NOMO-1 treated with DMSO at 0.1 percent for 48 hours (cell line): ENCODE measurements around the gene CDYL.

Experiments
- DNase-seq: peaks from one replicate; lab custom pipeline; 2025; ENCODE audit not compliant: unreplicated experiment; lab: John Stamatoyannopoulos, UW

The CDYL gene

DNA sequence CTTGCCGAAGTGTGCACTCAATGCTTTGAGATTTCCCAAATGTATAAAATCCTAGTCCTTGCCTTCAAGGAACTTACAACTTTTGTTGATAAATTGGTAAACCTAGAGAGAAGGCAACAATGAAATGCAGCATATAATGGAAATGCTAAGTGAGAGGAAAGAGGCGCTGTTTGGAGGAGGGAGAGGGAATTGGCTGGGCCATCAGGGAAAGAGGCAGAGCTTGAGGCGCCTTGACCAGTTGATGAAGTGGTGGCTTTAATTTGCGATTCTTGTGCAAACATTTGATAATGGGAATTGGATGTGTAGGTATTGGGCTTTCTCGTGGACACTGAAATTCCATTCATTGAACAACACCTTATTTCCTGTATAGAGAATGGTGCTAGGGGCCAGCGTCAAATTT is 1.9 kb upstream of the CDYL start:
- DNase-seq: no peak

DNA sequence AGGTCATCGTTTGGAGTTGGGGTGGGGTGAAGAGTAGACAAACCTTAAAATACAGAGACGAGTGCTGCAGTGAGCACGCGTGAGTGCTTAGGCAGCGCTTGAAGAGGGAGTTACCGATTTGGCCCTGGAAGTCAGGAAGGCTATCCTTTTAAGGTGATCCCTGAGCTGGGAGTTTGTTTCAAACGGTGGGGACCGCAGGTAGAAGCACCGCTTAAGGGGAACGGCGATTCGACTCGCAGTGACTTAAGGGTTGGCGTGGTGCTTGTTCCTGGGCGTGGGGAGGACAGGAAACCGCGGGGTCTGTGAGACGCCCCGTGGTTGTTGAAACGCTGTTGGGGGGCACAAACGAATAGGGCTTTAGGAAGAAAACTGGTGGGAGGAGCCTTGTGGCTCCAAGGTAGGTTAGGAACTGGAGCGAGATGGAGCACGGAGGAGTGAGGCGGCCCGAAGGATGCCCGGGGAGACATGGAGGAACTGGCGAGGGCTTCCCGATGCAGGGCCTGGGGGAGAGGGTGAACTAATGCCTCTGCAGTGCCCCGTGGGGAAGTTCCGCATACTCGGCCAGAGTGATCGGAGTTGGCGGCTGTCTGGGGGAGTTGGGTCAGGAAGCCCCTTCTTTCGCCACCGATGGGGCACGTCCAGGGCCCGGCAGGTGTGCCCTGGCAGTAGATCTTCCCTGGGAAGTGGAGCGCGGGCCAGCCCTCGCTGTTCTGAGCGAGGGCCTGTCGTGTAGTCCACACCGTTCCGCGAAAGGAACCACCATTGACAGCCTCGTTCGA is 1.3 kb upstream of the CDYL start:
- DNase-seq: peak; percentile 46

DNA sequence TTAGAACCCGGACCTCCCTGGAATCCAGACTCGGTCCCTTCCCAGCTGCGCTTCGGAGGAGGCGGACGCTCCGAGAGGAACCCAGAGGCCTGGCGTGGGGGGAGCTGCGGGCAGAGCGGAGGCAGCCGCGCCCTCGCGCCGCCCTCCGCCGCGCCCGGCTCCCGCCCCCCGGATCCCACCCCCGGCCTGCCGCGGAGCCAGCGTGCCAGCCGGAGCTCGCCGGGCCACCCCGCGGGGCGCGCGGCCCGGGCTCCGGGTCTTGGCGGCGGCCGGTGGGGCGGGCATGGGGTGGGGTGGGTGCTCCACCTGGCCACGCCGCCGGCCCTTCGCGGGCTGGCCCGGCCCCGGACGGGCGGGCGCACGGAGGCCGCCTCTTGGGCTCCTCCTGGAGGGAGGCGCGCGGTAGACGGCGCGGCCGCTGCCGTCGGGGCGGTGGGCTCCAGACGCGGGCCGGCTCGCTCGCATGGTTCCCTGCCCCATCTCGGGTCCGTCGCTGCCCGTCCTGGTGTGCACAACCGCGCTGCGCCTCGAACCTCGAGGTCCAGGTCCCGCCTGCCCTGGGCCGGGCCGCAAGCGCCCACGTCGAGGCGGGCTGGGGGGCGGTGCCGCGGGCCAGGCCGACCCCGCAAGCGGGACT is 592 bp upstream of the CDYL start:
- DNase-seq: peak; percentile 78

DNA sequence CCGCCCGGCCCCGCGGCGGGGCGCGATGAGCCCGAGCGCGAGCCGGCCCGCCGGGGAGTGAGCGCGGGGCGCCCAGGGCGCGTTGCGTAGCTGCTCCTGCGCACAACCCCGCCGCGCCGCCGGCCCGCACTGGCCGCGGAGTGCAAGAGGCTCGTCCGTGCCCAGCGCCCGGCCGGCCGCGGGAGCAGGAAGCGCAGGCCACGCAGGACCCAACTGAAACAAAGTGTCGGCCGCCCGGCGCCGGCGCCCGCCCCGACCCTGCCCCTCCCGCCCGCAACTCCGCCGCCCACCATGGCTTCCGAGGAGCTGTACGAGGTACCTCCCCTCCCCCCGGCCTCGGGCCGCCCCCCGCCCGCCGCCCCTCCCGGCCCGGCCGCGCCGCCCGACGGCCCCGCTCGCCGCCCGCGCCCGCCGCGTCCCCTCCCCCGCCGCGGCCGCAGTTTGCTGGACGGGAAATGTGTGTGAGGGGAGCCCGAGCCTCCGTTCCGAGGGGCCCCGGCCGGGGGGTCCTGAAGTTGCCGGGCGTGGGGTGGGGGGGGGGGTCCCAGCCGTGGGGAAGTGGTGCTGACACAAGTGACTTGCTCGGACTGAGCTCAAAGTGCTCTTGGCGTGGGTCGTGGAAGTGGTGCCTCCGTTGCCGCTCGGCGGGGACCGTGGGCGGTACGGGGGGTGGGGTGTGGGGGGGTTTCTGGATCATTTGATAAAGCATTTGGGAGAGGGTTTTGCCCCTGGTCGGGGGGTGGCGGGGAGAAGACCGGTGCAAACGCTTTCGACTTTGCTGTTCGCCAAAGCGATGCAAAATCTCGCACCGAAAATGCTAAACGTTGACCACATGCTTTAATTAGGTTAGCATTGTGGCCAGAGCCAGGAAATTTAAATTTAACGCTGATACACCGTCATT is 539 bp downstream of the CDYL start:
- peak; percentile 59 for DNase-seq

DNA sequence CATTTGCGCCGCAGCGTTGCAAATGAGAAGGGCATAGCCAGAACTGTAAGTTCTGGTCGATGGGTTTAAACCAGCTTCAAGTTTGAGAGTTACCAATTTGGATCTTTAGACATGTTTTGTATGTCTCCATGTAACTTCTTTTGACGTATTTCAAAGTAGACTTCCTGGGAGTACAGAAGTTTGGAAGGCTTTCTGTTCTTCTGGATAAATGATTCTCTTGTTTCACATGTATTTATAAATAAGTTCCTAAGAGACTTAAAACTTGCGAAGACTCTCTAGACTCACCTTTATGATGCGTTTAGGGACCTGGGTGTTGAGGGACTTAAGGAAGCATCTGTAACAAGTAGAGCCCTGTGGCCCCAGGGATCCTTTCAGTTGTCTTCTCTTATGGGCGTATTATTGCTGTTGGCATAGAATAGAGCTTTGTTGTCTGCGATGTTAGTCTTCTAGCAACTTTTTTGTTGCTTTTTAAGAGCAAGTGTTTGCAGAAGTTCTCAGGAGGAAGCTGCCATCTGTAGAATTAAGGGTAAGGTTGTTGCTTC is 1.3 kb downstream of the CDYL start:
- peak; percentile 38 for DNase-seq

DNA sequence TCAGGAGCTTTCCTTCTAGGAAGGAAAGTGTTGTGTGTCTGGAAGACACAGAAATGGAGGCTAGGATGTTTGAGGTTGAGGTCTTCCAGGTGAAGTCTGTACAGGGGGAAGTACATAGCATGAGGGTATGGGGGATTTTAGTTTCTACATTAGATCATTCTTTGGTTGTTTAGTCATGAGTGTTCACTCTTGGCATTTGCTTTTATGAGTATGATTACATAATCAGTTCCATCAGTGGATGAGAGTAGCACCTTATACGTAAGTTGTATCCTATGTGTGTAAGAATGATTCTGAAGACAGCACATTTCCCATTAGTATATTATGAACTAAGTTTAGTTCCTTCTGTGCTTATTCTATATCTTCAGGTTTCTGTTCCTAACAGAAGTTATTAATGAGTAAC is 1.9 kb downstream of the CDYL start:
- no peak for DNase-seq

DNA sequence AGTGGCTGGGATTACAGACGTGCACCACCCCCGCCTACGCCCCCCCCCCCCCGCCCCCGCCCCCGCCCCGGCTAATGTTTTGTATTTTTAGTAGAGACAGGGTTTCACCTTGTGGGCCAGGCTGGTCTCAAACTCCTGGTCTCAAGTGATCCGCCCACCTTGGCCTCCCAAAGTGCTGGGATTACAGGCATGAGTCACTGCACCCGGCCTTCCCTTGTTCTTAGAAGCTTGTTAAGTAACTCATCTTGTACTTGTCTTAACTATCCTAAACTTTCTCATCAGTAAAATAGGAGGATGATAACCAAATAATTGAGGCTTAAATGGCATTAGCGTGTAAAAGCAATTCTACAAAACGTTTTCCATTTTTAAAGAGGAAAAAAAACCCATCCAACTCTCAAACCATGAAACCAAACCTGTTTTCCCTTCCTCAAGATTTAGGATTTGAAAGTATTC is 4.2 kb downstream of the CDYL start:
- no peak for DNase-seq

DNA sequence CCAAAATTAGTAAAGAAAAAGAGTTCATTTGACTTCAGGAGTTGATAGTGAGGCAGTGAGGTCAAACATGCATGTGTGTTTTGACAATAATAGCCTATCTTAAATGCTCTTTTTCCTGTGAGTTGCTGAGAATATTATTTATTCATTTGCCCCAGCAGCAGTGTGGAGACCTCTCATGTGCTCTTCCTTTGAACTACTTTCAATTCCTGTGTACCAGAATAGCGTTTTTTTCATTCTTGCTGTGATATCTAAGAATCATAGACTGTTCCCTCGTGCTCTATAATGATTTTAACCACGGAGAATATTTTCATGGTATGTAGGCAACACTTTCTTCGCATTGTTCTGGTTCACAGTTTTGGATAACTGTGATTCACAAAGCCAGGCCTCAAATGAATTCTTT is 5.2 kb downstream of the CDYL start:
- DNase-seq: no peak

DNA sequence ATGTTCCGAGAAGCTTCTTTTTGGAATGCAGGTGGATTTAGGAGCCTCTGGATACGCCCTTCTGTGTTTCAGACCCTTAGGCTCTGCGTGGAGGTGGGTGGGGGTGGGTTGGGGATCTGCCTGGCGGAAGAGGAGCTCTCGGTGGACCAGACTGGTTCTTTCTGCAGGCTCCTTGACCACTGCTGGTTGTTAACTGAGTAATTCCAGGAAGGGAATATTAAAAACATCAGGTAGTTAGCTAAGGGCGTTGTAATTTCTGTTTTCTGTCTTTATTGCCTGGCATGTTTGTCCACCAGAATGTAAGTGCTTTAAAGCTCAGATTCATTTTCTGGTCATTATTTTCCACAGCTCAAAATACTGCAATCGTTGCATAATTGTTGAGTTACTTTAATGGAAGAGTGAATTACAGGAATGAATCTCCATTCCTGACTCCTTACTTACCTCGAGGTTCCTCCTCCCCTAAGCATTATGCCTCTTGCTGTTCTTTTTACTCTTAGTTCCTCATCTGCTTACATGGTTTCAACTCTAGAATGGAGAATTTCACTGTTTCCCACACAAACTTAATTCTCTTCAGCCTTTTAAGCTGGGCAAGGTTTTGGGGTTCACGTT is 5.9 kb downstream of the CDYL start:
- DNase-seq: peak; percentile 14

DNA sequence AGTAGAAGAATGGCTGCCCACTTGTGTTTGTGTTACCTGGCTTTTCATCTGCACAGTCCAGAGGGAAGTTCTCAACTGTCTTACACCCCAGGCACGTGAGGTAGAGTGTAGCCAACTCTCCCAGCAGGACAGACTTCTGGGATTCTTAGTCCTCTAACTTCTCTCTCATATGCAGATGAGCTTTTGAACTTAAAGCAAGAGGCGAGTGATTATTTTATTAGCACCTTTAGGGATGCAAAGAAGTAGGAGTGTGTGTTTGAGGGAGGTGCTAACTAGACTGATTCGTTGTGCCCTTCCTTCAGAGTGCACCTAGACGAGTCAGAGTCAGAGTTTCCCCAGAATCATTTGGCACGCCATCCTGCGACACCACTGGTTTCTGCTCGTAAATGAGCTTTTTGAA is 10.8 kb downstream of the CDYL start:
- DNase-seq: no peak

DNA sequence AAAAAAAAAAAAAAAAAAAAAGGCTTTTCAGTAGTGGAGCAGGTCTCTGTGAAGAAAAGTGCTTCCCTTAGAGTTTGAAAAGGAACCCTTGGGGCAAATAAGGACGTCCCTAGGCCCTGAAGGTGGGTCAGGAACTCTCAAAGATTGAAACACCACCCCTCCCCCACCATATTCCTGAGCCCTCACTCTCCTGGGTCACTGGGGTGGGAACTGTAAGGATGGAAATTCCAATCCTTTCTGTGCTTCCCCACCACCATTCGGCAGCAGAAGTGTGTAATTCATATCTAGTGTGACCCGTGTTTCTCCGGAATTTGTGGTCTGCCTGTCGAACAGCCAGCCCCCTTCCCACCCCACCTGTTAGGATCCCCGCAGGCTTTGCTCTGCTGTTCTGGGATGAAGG is 12.3 kb downstream of the CDYL start:
- no peak for DNase-seq

DNA sequence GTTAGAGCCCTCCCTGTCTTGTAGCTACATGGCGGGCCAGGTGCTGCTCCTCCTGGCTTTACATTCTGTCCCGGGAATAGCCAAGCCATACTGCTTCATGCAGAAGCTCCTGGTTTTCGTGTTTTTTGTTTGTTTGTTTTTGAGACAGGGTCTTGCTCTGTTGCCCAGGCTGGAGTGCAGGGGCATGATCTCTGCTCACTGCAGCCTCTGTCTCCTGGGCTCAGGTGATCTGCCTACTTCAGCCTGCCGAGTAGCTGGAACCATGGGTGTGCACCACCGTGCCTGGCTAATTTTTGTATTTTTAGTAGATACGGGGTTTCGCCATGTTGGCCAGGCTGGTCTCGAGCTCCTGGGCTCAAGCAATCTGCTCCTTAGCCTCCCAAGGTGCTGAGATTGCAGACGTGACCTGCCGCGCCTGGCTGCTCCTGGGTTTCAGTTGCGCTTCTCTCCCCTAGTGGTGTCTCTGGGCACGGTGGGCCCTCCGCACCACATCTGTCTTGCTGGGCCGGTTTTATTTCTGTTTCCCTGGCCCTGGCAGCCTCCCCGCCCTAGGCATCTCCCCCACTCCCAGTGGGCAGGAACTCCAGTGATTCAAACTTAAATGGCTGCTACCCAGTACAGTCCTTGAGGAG is 12.9 kb downstream of the CDYL start:
- no peak for DNase-seq

DNA sequence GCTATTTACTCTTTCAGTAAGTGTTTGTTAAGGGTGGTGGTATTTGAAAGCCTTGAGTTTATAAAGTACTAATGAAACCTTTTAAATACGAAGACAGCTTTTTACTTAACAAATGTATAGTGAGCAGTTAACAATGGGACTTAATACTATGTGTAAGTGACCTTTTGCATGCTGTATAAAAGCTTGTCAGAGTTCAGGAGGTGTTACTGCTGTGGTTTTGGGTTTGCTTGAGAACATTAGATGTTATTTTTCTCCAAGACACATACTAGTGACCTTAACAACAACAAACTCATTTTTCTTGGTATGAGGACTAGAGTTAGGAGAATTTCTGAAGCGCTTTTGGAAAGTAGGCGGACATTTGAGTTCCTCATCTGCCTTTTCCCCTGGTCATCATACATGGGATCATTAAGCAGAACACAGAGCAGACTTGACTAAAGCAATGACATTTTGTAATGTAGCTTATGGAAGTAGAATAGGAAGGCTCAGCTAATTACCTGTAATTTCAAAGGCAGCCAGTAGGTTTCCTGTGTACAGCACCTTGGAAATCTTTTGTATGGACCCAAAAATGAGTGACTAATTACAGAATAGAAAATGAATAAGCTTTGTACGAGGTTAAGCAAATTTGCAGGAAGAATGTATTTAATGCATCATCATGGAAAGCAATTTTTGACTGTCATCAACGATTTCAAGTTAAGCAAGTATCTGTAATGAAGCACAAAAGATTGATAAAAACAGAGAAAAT is 14.1 kb downstream of the CDYL start:
- peak; percentile 9 for DNase-seq

DNA sequence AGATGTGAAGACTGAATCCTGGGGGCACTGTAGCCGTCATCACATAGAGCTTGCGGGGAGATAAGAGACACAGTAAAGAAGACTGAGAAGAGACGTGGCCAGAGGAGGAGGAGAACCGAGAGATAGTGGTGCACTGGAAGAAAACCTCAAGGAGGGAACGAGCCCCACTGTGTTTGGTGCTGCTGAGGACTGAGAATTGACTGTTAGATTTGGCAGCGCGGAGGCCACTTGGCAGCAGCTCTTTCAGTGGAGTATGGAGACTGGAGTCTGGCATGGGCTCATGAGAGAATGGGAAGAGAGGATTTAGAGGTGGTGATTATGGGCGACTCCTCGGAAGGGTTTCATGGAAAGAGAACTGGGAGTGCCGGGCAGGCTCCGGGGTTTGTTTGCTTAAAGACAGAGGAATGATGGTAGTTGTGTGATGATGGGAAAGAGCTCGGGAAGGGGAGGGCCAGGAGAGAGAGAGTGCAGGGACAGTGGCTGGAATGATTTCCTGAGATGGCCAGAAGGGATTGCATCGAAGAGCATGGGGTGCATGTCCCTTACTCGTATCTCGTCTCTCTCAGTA is 18.0 kb downstream of the CDYL start:
- DNase-seq: no peak

DNA sequence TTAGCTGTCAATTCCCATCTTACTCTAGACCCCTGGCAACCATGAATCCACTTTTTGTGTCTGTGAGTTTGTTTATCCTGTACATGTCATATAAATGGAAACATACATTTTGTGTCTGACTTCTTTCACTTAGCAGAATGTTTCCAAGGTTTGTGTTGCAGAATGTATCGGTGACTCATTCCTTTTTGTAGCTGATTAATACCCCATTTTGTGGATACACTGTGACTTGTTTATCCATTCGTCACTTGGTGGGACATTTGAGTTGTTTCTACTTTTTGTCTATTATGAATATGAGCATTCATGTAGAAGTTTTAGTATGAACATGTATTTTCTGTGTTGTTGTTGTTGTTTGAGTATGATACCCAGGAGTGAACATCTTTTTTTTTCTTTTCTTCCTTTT is 21.4 kb downstream of the CDYL start:
- DNase-seq: no peak

DNA sequence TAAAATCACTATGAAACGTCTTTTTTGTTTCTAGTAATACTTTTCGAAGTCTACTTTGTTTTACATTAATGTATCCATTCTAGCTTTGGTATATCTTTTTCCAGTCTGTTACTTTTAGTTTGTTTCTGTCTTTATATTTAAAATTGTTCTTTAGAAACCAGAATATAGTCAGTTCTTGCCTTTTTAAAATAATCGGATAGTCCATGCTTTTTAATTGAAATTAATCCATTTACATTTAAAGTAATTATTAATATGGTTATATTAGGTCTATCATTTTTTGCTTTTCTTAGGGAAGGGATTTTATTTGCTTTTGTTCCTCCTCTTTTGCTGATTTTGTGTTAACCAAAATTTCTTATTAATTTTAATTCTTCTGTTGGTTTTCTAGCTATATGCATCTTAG is 23.7 kb downstream of the CDYL start:
- DNase-seq: no peak

DNA sequence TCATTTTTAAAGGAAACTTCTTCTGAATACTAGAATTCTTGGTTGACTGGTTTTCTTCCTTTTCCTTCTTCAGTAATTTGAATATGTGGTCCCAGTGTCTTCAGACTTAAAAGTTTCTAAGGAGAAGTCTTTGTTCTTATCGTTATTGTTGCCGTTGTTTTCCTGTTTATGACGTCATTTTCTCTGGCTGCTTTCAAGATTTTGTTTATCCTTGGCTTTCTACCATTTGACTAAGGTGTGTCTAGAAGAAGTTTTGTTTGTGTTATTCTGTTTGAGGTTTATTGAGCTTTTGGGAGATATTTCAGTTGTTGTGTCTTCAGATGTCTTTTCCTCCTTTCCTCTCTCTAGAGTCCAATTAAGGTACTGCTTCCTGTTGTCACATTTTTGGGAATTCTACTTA is 24.5 kb downstream of the CDYL start:
- no peak for DNase-seq

DNA sequence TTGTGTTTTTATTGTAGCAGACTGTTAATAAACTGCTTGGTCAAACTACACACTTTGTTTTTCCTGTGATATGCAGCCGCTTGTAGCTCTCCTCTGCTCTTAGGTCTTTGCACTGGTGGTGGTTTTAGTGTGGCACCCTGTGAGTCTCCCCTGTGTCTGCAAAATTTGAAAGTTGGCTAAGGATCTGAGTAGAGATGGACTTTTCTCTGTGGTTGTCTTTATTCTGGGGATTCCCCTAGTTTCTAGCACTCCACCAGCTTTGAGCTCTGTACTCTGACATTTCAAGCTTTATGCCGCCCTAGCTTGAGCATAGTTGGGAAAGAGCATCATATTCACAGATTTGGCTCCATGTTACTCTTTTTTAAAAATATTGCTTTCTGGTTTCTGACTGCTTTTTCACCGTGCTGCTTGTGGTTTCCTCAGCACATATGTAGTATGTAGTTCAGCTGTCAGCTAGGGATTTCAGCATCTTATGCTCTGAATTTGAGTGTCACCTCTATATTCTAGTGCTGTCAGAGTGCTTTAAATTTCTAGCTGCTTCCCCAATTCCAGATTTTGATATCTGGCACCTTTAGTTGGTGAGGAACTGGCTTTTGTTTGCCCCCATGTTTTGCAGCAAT is 25.4 kb downstream of the CDYL start:
- no peak for DNase-seq

DNA sequence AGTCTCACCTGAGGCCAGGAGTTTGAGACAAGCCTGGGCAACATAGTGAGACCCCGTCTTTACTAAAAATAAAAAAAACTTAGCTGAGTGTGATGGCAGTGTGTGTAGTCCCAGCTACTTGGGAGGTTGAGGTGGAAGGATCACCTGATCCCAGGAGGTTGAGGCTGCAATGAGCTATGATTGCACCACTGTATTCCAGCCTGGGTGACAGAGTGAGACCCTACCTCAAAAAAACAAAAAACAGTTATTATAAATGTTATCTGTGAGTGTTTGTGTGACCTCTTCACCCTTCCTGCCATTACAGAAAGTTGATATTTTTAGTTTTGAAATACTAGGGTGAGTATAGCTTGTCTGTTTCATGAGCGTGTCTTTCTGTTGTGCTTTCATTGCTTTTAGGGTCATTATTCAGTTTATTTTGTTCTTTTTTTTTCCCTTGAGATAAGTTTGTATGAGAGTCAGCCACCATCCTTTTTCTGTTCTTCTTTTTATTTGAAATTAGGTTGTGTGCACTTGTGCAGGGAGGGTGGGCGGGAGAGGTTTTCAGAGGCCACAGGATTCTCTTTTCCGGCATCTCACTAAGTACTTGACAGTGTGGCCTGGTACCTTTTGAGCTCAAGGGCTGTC is 26.2 kb downstream of the CDYL start:
- DNase-seq: no peak
